Esophagus muscularis mucosa (tissue), 4 donors: ENCODE data around the gene VEPH1. TPM values are rescaled to one million over a fixed set of nuclear protein-coding genes. Genes with fewer than 3 reads are reported as not detected.

Experiments used
- DNase-seq: peaks from one replicate; pipeline ENCODE4 v3.0.0-alpha.2; 2017; ENCODE audit errors: extremely low spot score
- H3K27ac ChIP-seq, 4 donors: fragments of 200-600 bp; sonication (generic); replicated peaks in 1 of 4; 1 replicate in 3 of 4; 2 replicates in 1 of 4; pipeline ENCODE4 v1.5.1; 2016 to 2019; ENCODE audit warnings: mild to moderate bottlenecking in 1 of 4
- H3K27me3 ChIP-seq, 4 donors: fragments of 200-600 bp; sonication (generic); one replicate each; pipeline versions ENCODE4 v1.5.1 to v1.6.0; 2016 to 2019
- H3K36me3 ChIP-seq, 4 donors: fragments of 200-600 bp; sonication (generic); one replicate each; pipeline ENCODE4 v1.5.1; 2016 to 2019
- H3K4me1 ChIP-seq, 4 donors: fragments of 200-600 bp; sonication (generic); one replicate each; pipeline ENCODE4 v1.5.1; 2016 to 2019
- H3K4me3 ChIP-seq, 4 donors: fragments of 200-600 bp; sonication (generic); 1 replicate in 2 of 4; 2 replicates in 2 of 4; pipeline ENCODE4 v1.5.1; 2016 to 2019; ENCODE audit warnings: mild to moderate bottlenecking in 4 of 4, moderate library complexity in 1 of 4
- H3K9me3 ChIP-seq, 4 donors: fragments of 200-600 bp; sonication (generic); 1 replicate in 3 of 4; 2 replicates in 1 of 4; pipeline ENCODE4 v1.5.1; 2016 to 2019
- EP300 ChIP-seq: sonication (generic); formaldehyde crosslinking; IDR thresholded peaks from one replicate; pipeline ENCODE4 v1.6.1; 2017; ENCODE audit warnings: antibody characterized with exemption
- POLR2A ChIP-seq: fragments of 450-650 bp; IDR thresholded peaks from one replicate; pipeline ENCODE4 v1.6.1; 2017; ENCODE audit warnings: antibody characterized with exemption, moderate library complexity, mild to moderate bottlenecking, low read depth
- POLR2AphosphoS5 ChIP-seq, 2 donors: sonication (generic); formaldehyde crosslinking; IDR thresholded peaks; one replicate each; pipeline ENCODE4 v1.6.1; 2017; ENCODE audit warnings: antibody characterized with exemption in 2 of 2
- WGBS: methylation state at CpG from one replicate; pipeline ENCODE4 v1.1.5; 2018; 5-methylcytosine and 5-hydroxymethylcytosine counted together
- intact Hi-C: fragments of 100-400 bp; cut with DNase I; formaldehyde crosslinking; loops from one replicate; pipeline ENCODE4 v1.15.1; 2023
- total RNA-seq, 4 donors: library from RNA; depleted of rRNA; stranded (reverse); fragments of >200 nt; gene quantifications; one replicate each; pipeline versions ENCODE4 v1.1.0 to v1.2.1, GENCODE V29; 2016
- TF ChIP-seq, protein P1 (sequence below), 3 experiments: fragments of 200-600 bp in 2 of 3; fragments of 450-650 bp in 1 of 3; sonication (generic) in 2 of 3; IDR thresholded peaks; one replicate each; pipeline ENCODE4 v1.5.1; 2017 to 2019; ENCODE audit warnings: antibody characterized with exemption in 3 of 3, mild to moderate bottlenecking in 2 of 3, moderate library complexity in 1 of 3

VEPH1 gene
- total RNA-seq, 4 donors from 2014 or later = 0.23 to 1.2 (median 0.52) TPM; not detected in 1

DNA sequence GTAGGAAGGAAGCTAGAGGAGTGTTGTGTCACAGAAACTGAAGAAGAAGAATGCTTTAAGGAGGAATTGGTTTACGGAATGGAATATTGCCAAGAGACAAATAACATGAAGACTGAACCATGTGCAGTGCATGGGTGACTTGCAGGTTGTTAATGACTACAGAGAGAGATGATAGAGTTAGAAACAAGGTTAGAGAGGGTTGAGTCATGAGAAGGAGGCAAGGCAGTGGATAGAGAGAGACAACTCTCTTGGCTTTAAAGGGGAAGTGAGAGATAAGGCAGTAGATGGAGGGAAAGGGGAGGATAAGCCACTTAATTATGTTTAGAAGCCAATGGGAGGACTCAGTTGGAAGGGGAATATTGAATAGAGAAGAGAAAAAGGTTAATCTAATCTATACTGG lies 224.0 kb downstream of the VEPH1 start:
- no peak for TF ChIP-seq EP300
- TF ChIP-seq, protein P1, sequence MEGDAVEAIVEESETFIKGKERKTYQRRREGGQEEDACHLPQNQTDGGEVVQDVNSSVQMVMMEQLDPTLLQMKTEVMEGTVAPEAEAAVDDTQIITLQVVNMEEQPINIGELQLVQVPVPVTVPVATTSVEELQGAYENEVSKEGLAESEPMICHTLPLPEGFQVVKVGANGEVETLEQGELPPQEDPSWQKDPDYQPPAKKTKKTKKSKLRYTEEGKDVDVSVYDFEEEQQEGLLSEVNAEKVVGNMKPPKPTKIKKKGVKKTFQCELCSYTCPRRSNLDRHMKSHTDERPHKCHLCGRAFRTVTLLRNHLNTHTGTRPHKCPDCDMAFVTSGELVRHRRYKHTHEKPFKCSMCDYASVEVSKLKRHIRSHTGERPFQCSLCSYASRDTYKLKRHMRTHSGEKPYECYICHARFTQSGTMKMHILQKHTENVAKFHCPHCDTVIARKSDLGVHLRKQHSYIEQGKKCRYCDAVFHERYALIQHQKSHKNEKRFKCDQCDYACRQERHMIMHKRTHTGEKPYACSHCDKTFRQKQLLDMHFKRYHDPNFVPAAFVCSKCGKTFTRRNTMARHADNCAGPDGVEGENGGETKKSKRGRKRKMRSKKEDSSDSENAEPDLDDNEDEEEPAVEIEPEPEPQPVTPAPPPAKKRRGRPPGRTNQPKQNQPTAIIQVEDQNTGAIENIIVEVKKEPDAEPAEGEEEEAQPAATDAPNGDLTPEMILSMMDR (IDR thresholded peaks at IDR 0.05) = no peak
- no peak for TF ChIP-seq POLR2A
- TF ChIP-seq POLR2AphosphoS5 (IDR thresholded peaks at IDR 0.05) = no peak
- H3K4me1 ChIP-seq = peaks cover 0 to 2% (median 0%) of the 10 kb centered on the region in 4 donors
- H3K4me3 ChIP-seq = no peak overlapping the region
- no peaks in the 10 kb centered on the region for H3K27me3 ChIP-seq
- no peak for DNase-seq
- H3K9me3 ChIP-seq = no peaks in the 10 kb centered on the region
- intact Hi-C loops = no loop called here
- no peaks in the 10 kb centered on the region for H3K36me3 ChIP-seq
- WGBS = 89% methylated on average over 1 of the region's 1 CpG
- H3K27ac ChIP-seq = no peak overlapping the region

- no peaks in the 10 kb centered on the region for H3K27me3 ChIP-seq
- no peak overlapping the region for H3K4me3 ChIP-seq
- H3K4me1 ChIP-seq = peaks cover 0 to 2% (median 0%) of the 10 kb centered on the region in 4 donors
- no peaks in the 10 kb centered on the region for H3K36me3 ChIP-seq
- TF ChIP-seq POLR2AphosphoS5 (IDR thresholded peaks at IDR 0.05) = no peak
- TF ChIP-seq EP300 = no peak
- no peak for TF ChIP-seq POLR2A
- TF ChIP-seq, protein P1 (IDR thresholded peaks at IDR 0.05) = no peak
- no peak overlapping the region for H3K27ac ChIP-seq
- no peaks in the 10 kb centered on the region for H3K9me3 ChIP-seq
- intact Hi-C loops = no loop called here
- WGBS = 89% methylated on average over 3 of the region's 3 CpGs
- DNase-seq = no peak
These were observed 226.4 kb downstream of the VEPH1 start for GRCh38 chr3:157276801-157277200.

- H3K9me3 ChIP-seq = no peaks in the 10 kb centered on the region
These were observed 227.4 kb downstream of the VEPH1 start for GRCh38 chr3:157275832-157276231.

DNA sequence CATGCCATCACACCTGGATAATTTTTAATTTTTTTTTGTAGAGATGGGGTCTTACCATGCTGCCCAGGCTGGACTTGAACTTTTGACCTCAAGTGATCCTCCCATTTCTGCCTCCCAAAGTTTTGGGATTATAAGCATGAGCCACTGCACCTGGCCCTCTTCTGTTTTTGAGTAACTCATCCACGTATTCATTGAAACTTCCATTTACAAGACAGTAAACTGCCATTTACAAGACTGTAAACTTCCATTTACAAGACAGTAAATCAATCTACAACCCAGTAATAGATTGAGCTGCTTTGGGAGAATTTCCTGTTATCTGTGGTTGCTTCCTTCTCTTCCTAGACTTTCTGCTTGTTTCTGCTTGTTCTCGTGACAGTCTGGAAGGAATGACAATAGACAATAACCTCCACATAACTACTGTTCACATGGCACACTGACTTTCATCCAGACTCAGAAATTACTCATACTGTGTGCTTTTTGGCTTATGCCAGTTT lies 228.5 kb downstream of the VEPH1 start:
- 80% methylated on average over 2 of the region's 2 CpGs for WGBS

More at GRCh38 chr3:157275832-157276231, 227.4 kb downstream of the VEPH1 start:
- Histone ChIP-seq H3K36me3 (no peaks in the 10 kb centered on the region), H3K4me3 (no peak overlapping the region), H3K27me3 (no peaks in the 10 kb centered on the region), H3K27ac (no peak overlapping the region), H3K4me1 (no peaks in the 10 kb centered on the region)
- intact Hi-C loops = no loop called here
- DNase-seq = no peak
- 63% methylated on average over 2 of the region's 2 CpGs for WGBS
- TF ChIP-seq EP300 (no peak), POLR2AphosphoS5 (IDR thresholded peaks at IDR 0.05) (no peak), POLR2A (no peak)
- TF ChIP-seq, protein P1 (IDR thresholded peaks at IDR 0.05) = no peak

More for the DNA sequence above, 228.5 kb downstream of the VEPH1 start:
- Histone ChIP-seq H3K36me3 (no peaks in the 10 kb centered on the region), H3K27me3 (no peaks in the 10 kb centered on the region), H3K4me1 (no peaks in the 10 kb centered on the region), H3K9me3 (no peaks in the 10 kb centered on the region), H3K27ac (no peak overlapping the region), H3K4me3 (no peak overlapping the region)
- DNase-seq = no peak
- intact Hi-C loops = no loop called here
- TF ChIP-seq, protein P1 (IDR thresholded peaks at IDR 0.05) = no peak
- TF ChIP-seq POLR2A (no peak), POLR2AphosphoS5 (IDR thresholded peaks at IDR 0.05) (no peak), EP300 (no peak)
